Activated T-cell treated with anti-CD3 and anti-CD28 coated beads, Interleukin-2, amount 50 U/mL, for 24 hours (primary cell): Measurements from ENCODE around the gene MRTFA.

Experiments
- DNase-seq: peaks from one replicate; pipeline ENCODE4 v3.0.0-alpha.2; 2020
- H3K27ac Mint-ChIP-seq: 2 replicates; pipeline ENCODE4 v1.8.0; 2020; ENCODE audit warnings: mild to moderate bottlenecking, mixed read lengths
- H3K27me3 Mint-ChIP-seq: 2 replicates; pipeline ENCODE4 v1.8.0; 2020; ENCODE audit warnings: mixed read lengths
- H3K36me3 Mint-ChIP-seq: 2 replicates; pipeline ENCODE4 v1.8.0; 2020; ENCODE audit warnings: low read depth, mixed read lengths
- H3K4me1 Mint-ChIP-seq: 2 replicates; pipeline ENCODE4 v1.8.0; 2020; ENCODE audit warnings: low read depth, mixed read lengths
- H3K4me3 Mint-ChIP-seq: 2 replicates; pipeline ENCODE4 v1.8.0; 2020; ENCODE audit warnings: mild to moderate bottlenecking, moderate library complexity, mixed read lengths
- H3K9me3 Mint-ChIP-seq: 2 replicates; pipeline ENCODE4 v1.8.0; 2020; ENCODE audit warnings: mixed read lengths

The MRTFA gene

DNA sequence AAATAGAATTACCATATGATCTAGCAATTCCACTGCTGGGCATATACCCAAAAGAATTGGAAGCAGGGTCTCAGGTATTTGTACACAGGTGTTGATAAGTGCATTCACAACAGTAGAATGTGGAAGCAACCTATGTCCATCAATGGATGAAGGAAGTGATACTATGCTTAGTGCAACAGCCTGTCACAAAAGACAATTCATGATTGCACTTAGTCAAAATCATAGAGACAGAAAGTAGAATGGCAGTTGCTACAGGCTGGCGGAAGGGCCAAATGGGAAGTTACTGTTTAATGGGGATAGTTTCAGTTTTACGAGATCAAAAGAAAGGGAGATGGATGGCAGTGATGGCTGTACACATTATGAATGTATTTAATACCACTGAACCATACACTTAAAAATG is 224.1 kb downstream of the MRTFA start:
- H3K4me3 Mint-ChIP-seq, result no peak overlapping the region
- no peak for DNase-seq
- H3K27me3 Mint-ChIP-seq, result no peaks in the 10 kb centered on the region
- peaks cover 27% of the 10 kb centered on the region for H3K4me1 Mint-ChIP-seq
- H3K36me3 Mint-ChIP-seq, result peaks cover 89% of the 10 kb centered on the region
- H3K9me3 Mint-ChIP-seq, result no peaks in the 10 kb centered on the region
- peak overlapping the region; percentile 53 for H3K27ac Mint-ChIP-seq

DNA sequence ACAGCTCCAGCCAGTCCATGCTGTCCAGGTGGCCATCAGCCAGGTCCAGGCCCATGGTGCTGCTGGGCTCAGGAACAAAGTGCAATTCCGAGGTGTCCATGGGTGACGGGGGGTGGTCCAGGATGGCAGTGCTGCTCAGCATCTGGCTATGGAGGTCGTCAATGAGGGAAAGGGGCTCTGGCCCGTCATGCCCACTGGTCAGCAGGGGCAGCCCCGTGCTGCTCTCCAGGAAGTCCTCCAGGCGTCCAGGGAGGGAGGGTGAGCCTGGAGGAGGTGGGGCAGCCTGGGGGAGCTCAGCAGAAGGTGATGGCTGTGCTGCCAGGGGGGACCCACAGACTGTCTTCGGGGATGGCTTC is 225.0 kb downstream of the MRTFA start:
- Mint-ChIP-seq H3K27ac (peak overlapping the region; percentile 66), H3K36me3 (peaks cover 90% of the 10 kb centered on the region), H3K4me3 (no peak overlapping the region), H3K27me3 (no peaks in the 10 kb centered on the region), H3K4me1 (peaks cover 23% of the 10 kb centered on the region), H3K9me3 (no peaks in the 10 kb centered on the region)
- no peak for DNase-seq

DNA sequence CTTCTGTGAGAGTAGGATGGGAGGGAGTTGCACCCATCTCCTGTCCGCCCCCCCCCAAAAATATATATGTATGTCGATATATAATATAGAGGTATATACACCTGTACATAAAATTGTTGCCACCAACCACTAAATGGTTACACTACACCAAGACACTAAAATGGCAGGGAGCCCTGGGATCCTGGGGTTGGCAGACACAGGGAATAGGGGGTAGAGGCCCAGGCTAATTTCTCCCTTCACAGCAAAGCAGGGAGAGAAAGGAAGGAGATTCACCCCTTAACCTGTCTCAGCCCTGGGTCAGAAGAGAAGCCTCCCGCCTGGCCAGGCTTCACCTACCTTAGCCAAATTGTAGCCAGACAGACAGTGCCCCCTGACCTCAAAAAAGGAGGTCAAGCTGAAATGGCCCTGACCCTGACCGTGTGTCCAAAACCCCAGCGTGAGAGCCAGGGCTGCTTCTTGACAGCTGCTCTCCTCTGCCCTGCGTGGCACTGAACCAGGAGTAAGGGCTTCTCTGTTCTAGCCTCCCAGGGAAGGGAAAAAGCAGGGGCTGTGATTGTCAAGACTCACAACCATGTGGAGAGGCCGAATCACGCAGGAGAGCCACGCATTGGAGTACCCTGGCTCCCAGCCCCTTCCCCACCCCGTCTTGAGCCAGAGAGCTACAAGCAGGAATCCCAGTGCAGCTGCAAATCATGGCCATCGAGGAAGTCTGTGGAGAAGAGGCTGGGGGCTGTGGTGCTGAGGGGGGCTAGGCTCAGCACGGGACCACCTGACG is 225.6 kb downstream of the MRTFA start:
- Mint-ChIP-seq H3K36me3 (peaks cover 90% of the 10 kb centered on the region), H3K9me3 (no peaks in the 10 kb centered on the region), H3K27ac (peak overlapping the region; percentile 66), H3K4me3 (no peak overlapping the region), H3K27me3 (no peaks in the 10 kb centered on the region), H3K4me1 (peaks cover 17% of the 10 kb centered on the region)
- no peak for DNase-seq

DNA sequence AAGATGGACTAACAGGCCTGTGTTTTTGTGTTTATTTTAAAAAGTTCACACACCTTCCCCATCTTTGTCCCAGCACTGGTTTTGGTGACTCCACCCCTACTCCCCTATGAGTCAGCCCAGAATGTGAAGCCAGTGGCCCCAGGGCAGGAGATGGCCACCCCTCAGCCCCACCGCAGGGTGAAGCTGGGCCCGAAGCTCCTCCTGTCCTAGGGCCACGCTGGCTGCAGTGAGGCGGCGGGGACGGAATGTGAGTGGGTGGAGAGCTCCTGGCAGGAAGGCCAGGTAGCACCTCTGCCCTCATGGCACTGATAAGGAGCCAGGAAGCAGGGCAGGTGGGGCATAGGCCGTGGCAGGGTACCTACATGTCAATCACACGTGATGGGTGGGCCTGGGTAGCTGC is 226.2 kb downstream of the MRTFA start:
- Mint-ChIP-seq H3K4me3 (no peak overlapping the region), H3K27me3 (no peaks in the 10 kb centered on the region), H3K4me1 (peaks cover 10% of the 10 kb centered on the region), H3K27ac (peak overlapping the region; percentile 12), H3K9me3 (no peaks in the 10 kb centered on the region), H3K36me3 (peaks cover 87% of the 10 kb centered on the region)
- peak; percentile 26 for DNase-seq

DNA sequence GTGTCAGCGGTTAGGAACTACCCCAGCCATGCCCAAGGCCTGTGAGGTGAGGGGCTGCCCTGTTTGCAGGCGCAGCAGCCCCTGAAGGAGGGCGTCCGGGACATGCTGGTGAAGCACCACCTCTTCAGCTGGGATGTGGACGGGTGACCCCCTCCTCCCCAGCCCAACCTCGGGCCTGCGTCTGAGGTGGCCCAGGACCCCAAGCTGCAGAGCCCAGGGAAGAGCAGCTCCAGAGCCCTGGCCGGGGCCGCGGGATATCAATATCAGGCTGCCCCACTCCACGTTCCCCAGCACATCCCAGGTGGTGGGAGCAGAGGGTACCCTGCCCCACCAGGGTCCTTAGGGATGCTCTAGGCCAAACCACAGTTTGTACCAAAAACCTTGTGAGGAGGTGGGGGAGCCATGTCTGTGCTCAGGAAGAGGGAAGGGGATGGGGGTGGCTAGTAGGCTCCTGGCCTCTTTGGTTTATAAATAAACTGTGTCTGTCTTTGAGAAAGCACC is 226.9 kb downstream of the MRTFA start:
- H3K36me3 Mint-ChIP-seq, result peaks cover 87% of the 10 kb centered on the region
- no peaks in the 10 kb centered on the region for H3K27me3 Mint-ChIP-seq
- H3K9me3 Mint-ChIP-seq, result no peaks in the 10 kb centered on the region

DNA sequence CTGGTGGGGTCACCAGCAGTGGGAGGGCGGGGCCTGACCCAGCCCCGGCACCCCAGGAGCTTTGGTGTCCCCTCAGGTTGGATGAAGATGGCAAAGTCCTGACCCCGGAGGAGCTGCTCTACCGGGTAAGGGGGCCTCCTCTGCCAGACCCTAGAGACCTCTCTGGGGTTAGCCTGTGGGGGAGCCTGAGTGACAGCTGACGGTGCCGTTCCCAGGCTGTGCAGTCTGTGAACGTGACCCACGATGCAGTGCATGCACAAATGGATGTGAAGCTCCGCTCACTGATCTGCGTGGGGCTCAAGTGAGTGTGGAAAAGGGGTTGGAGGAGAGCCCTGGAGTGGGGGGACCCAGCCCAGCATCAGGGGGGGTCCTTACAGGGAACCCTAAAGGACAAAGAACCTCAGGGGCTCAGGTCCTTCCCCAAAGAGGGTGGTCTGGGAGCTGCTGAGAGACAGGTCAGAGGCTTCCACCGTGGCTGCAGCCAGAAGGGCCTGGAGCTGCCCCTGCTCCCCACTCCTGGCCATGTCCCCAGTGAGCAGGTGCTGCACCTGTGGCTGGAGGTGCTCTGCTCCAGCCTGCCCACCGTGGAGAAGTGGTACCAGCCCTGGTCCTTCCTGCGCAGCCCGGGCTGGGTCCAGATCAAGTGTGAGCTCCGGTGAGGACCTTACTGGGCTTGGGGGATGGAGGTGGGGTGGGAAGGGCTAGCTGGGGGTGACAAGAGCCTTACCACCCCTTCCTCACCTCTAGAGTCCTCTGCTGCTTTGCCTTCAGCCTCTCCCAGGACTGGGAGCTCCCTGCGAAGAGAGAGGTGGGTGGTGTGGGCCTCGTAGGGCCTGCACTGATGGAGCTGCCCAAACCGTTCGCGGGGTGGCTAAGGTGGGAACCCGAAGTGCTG is 227.6 kb downstream of the MRTFA start:
- H3K36me3 Mint-ChIP-seq, result peaks cover 88% of the 10 kb centered on the region
- peak; percentile 29 for DNase-seq
- no peaks in the 10 kb centered on the region for H3K9me3 Mint-ChIP-seq
- no peaks in the 10 kb centered on the region for H3K27me3 Mint-ChIP-seq
- peak overlapping the region; percentile 57 for H3K27ac Mint-ChIP-seq
- H3K4me1 Mint-ChIP-seq, result peaks cover 10% of the 10 kb centered on the region
- no peak overlapping the region for H3K4me3 Mint-ChIP-seq

More for the DNA sequence above, 226.9 kb downstream of the MRTFA start:
- no peak for DNase-seq
- Mint-ChIP-seq H3K4me1 (peaks cover 5% of the 10 kb centered on the region), H3K27ac (peak overlapping the region; percentile 57), H3K4me3 (no peak overlapping the region)

DNA sequence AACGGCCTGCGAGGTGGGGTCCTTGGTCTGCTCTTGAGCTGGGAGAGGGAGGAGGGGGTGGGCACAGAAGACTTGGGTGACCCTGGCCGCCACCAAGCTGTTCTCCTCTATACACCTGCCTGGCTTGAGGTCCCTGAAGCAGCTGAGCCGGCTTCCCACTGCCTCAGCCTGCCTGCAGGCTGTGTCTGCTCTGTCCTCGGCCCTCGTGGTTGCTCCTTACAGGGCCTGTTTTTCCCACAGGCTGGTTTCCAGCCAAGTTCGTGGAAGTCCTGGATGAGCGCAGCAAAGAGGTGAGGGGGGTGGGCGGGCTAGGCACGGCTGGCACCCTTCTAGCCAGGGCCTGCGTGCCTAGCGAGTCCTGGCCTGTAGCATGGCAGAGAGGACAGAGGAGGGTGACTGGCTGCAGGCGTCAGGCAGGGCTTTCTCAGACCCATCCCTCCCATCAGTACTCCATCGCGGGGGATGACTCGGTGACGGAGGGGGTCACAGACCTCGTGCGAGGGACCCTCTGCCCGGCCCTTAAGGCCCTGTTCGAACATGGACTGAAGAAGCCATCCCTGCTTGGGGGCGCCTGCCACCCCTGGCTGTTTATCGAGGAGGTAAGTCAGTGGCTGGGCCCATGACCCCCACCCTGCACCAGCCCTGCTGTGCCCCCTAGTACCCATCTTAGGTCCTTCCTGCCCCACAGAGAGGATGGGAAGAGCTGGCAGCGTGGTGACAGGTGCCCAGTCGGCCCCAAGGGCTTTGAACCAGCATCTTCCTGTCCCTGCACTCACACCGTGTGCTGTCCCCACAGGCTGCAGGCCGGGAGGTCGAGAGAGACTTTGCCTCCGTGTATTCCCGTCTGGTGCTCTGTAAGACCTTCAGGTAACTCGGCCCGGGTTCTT is 228.4 kb downstream of the MRTFA start:
- H3K4me3 Mint-ChIP-seq, result no peak overlapping the region
- no peaks in the 10 kb centered on the region for H3K27me3 Mint-ChIP-seq
- peaks cover 92% of the 10 kb centered on the region for H3K36me3 Mint-ChIP-seq
- H3K4me1 Mint-ChIP-seq, result peaks cover 19% of the 10 kb centered on the region
- peak overlapping the region; percentile 52 for H3K27ac Mint-ChIP-seq
- peak; percentile 29 for DNase-seq
- H3K9me3 Mint-ChIP-seq, result no peaks in the 10 kb centered on the region

DNA sequence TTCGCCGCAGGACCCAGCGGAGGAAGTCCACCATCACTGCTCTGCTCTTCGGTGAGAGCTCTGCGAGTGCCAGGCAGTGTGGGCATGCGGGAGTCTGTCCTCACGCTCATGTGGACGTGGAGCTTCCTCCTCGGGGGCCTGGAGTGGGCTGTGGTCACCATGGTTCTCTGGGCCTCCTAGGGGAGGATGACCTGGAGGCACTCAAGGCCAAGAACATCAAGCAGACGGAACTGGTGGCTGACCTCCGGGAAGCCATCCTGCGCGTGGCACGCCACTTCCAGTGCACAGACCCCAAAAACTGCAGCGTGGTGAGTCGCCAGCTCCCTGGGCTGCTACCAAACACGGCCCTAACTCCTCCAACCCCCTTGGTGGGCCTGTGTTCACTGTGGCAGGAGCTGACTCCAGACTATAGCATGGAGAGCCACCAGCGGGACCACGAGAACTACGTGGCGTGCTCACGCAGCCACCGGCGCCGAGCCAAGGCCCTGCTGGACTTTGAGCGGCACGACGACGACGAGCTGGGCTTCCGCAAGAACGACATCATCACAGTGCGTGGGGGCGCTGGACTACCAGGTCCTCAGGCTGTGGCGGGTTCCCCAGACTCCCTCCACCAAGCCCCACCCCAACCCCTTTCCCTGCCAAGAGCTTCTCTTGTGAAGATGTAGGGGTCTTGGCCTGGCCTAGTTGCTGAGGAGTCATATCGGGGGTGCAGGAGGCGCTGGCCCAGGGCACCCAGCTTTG is 229.3 kb downstream of the MRTFA start:
- peak overlapping the region; percentile 33 for H3K27ac Mint-ChIP-seq
- DNase-seq, result no peak
- H3K27me3 Mint-ChIP-seq, result no peaks in the 10 kb centered on the region
- peaks cover 96% of the 10 kb centered on the region for H3K36me3 Mint-ChIP-seq
- no peaks in the 10 kb centered on the region for H3K9me3 Mint-ChIP-seq
- peaks cover 22% of the 10 kb centered on the region for H3K4me1 Mint-ChIP-seq
- H3K4me3 Mint-ChIP-seq, result no peak overlapping the region

DNA sequence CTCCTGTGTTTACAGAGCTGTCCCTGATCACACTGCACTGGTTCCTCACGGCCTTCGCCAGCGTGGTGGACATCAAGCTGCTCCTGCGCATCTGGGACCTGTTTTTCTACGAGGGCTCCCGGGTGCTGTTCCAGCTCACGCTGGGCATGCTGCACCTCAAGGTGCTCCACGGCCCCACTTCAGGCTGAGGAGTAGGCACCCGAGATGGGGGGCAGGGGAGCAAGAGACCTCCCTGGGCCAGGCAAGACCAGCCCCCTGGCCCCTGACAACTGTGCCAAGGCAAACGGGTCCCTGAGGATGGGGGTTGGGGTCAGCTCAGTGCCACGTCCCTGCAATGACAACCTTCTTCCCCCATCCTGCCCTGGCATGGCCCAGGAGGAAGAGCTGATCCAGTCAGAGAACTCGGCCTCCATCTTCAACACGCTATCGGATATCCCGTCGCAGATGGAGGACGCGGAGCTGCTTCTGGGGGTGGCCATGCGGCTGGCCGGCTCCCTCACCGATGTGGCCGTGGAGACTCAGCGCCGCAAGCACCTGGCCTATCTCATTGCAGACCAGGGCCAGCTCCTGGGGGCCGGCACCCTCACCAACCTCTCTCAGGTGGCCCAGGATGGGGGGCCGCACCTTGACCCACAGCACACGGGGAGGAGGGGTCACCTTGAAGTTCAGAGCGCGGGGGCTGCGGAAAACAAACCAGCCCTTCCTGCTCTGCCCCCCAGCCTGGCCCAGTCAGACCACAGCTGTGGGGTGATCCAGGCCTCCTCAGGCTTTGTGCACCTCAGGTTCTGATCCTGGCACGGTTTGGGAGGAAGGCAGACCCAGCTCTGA is 230.2 kb downstream of the MRTFA start:
- no peak overlapping the region for H3K4me3 Mint-ChIP-seq
- DNase-seq, result peak; percentile 30
- H3K9me3 Mint-ChIP-seq, result no peaks in the 10 kb centered on the region
- no peaks in the 10 kb centered on the region for H3K27me3 Mint-ChIP-seq
- peak overlapping the region; percentile 33 for H3K27ac Mint-ChIP-seq
- H3K4me1 Mint-ChIP-seq, result peaks cover 31% of the 10 kb centered on the region
- H3K36me3 Mint-ChIP-seq, result peaks cover 96% of the 10 kb centered on the region

DNA sequence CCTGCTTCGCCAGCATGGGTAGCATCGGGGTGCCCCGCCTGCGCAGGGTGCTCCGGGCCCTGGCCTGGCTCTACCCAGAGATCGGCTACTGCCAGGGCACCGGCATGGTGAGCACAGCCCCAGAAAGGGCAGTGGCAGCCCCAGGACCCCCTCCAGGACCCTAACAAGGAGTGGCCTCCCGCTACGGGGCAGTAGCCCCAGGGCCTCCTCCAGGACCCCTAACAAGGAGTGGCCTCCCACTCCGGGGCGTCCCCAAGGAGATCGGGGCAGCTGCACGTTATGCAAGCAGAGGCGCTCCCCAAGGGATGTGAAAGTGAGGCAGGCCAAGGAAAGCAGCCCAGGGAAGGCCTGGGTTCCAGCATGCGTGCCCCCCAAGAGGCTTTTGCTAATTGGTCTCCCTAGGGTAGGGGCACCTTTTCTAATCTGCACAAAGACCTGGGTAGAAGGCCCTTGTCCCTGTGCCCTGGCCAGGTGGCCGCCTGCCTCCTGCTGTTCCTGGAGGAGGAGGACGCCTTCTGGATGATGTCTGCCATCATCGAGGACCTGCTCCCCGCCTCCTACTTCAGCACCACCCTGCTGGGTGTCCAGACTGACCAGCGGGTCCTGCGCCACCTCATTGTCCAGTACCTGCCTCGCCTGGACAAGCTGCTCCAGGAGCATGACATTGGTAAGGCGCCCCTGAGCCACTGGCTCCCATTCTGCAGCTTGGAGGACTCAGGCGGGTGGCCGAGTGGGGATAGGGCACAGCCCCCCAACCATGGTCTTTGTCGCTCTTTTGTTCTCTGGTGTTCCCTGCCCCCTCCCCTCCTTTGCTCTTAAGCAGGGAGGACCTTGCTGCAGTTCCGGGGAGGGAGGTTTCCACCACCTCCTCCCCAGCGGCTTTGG is 231.1 kb downstream of the MRTFA start:
- peaks cover 39% of the 10 kb centered on the region for H3K4me1 Mint-ChIP-seq
- DNase-seq, result peak; percentile 28
- H3K9me3 Mint-ChIP-seq, result no peaks in the 10 kb centered on the region
- H3K4me3 Mint-ChIP-seq, result no peak overlapping the region
- no peak overlapping the region for H3K27ac Mint-ChIP-seq
- H3K36me3 Mint-ChIP-seq, result peaks cover 94% of the 10 kb centered on the region
- H3K27me3 Mint-ChIP-seq, result no peaks in the 10 kb centered on the region

DNA sequence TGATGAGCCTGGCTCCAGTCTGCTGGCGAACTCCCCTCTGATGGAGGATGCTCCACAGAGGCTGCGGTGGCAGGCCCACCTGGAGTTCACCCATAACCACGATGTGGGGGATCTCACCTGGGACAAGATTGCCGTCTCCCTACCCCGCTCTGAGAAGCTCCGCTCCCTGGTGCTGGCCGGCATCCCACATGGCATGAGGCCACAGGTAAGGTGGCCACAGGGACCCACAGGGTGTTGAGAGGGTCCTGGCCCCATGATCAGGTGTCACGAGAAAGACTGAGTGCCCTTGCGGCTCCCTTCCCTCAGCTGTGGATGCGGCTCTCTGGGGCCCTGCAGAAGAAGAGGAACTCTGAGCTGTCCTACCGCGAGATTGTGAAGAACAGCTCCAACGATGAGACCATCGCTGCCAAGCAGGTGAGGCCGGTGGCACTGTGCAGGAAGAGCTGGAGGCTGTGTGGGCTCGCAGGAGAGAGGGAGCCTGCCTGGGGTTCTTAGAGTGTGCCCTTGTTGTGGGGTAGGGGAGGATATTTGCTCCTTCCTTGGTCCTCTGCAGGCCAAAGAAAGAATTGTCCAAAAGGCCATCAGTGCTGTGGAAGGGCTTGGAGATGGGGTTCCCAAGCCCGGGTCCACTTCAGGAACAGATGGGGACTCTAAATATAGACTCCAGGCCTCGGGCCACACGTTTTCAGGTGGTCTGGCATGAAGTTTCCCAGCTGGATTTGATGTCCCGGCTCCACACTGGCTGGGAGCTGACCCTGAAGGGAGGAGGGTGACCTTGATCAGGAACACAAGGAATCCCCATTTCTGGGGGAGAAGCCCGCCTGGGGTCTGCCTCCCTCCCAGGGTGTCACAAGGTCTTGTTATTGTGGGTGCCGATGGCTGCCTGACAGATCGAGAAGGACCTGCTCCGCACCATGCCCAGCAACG is 232.0 kb downstream of the MRTFA start:
- H3K36me3 Mint-ChIP-seq, result peaks cover 84% of the 10 kb centered on the region
- DNase-seq, result peak; percentile 20
- no peaks in the 10 kb centered on the region for H3K9me3 Mint-ChIP-seq
- H3K4me3 Mint-ChIP-seq, result no peak overlapping the region
- H3K4me1 Mint-ChIP-seq, result peaks cover 47% of the 10 kb centered on the region
- H3K27me3 Mint-ChIP-seq, result no peaks in the 10 kb centered on the region
- peak overlapping the region; percentile 74 for H3K27ac Mint-ChIP-seq
